GM19328 (cell line): Measurements from ENCODE around the gene SLC41A3.
"Not testable (repeated sequence)": the region's sequence is repeated elsewhere in the genome, so short reads cannot be mapped to it uniquely, and the experiment has no call there.

ENCODE experiments used
- ATAC-seq: cut with Tn5 transposase; IDR thresholded peaks from one replicate; pipeline ENCODE4 v1.9.1; 2021; ENCODE audit warnings: mild to moderate bottlenecking, moderate library complexity; ENCODE audit not compliant: unreplicated experiment

Gene SLC41A3

GRCh38 chr3:126107203-126107939, 23.4 kb upstream of the SLC41A3 start:
- no peak for ATAC-seq

GRCh38 chr3:126106336-126107202, 22.6 kb upstream of the SLC41A3 start:
- no peak for ATAC-seq

GRCh38 chr3:126105691-126106187, 21.8 kb upstream of the SLC41A3 start:
- no peak for ATAC-seq

DNA sequence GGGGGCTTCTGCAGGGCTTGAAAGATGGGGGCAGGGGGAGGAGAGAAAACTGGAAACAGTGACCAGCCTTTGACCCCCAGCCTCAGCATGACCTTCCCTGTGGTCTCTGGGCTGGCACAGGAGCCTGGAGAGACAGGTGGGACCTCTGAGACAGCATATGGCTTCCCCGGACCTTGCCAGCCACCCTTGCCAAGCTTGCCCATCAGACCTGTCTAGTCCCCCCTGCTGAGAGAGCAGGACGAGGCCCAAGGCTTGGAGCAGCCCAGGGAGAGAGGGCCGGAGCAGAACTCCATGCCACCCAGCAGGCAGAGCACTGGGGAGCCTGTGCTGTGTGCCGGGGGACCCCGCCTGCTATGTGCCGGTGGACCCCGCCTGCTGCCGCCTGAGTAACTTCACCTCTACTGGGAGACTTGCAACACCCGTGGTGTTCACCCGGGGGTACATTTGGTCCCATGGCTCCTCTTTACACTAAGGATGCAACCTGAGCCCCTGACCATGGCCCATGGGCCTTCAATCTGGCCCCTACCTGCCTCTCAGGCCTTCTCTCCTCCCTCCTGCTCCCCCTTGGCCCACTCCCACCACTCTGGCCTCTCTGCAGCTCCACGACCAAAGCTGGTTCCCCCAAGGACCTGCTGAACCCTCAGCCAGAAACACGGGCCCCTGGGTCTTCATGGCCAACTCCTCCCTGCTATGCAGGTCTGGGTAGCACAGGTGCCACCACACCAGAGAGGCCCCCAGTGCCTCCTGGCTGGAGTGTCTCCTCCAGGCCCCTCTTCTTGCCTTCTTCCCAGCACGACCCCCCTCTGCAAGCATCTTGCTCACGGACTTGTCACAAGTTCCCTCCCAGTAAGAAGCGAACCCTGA, 21.1 kb upstream of the SLC41A3 start:
- ATAC-seq = no peak

- ATAC-seq = no peak
These were observed 20.2 kb upstream of the SLC41A3 start for GRCh38 chr3:126104028-126104635.

DNA sequence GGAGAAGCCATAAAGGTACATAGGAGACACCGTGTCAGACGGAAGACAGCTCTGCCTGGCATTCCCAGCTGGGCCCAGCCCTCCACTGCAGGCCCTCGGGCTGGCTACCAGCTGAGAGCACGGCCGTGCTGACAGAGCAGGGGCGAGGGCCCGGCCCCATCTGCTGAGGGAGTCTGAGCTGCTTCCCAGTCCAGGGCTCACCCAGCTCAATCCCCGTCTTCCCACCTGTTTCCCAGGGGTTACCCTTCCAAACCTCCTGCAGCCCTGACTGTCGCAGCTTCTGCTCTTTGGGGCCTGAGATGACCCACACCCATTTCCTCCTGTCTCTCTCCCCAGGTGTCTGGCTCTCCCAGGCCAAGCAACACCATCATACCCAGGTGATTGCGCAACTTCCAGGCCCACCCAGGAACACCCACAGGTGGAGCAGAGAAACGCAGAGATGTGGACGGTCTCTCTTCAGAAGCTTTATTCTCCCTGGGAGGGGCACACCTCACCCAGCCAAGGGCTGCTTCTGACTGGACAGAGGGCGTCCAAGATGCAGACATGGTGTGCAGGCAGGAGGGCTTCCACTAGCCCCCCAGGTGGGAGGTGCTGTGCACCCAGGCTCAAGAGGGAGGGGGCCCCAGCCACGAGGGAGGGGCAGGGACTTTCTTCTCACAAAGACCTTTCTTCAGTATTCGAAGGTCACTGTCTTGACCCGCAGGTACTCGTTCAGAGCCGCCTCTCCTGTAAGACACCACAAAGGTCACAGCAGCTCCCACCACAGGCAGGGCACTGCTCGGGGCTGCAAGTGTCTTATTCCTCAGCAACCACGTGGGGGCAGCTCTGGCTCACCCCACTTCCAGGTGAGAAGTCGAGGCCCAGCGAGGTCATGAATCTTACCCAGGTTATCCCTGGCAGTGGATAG, 19.4 kb upstream of the SLC41A3 start:
- ATAC-seq = no peak

- no peak for ATAC-seq
These were observed 18.6 kb upstream of the SLC41A3 start for GRCh38 chr3:126102530-126102951.

DNA sequence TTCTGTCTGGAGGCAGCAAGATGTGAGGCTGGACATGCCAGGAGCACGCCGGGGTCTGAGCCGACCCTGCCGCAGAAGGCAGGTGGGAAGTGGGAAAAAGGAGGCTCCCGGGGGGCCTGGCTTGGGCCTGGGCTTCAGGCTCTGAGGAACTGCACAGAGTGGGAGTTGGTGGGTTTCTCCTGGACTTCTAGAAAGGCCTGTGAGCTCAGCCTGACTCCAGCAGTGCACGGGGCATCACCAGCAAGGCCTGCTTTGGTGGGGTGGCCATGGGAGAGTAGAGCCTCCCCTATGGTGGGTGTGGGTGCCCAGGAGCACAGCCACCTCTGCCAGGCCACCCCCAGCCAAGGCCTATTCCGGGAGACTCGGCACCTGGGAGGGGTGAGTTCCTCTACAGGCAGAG, 18.1 kb upstream of the SLC41A3 start:
- no peak for ATAC-seq

DNA sequence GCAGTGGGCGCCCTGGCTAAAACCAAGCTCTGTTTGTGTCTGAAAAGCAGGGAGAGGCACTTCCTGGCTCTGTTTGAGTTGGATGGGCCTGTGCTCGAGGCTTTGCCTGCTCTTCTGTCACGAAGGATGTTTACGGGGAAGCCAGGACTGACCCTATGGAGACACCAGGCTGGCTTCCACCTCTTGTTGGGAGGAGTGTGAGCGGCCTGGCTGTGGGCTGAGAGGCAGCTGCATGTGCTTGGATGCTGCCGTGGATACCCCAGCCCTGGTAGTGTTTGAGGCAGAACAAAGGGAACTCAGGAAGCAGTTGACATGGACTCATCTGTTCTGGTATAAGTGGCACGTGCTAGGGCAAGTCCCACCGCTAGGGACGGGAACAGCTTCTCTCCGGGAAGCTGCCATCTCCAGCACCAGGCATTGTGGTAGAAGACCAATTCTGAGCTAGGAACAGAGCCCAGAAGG, 17.6 kb upstream of the SLC41A3 start:
- ATAC-seq = no peak

- ATAC-seq = no peak
These were observed 16.8 kb upstream of the SLC41A3 start for GRCh38 chr3:126100634-126101301.

GRCh38 chr3:126100269-126100633, 16.3 kb upstream of the SLC41A3 start:
- ATAC-seq = no peak

- ATAC-seq = no peak
These were observed 14.5 kb upstream of the SLC41A3 start for GRCh38 chr3:126098391-126098858.

DNA sequence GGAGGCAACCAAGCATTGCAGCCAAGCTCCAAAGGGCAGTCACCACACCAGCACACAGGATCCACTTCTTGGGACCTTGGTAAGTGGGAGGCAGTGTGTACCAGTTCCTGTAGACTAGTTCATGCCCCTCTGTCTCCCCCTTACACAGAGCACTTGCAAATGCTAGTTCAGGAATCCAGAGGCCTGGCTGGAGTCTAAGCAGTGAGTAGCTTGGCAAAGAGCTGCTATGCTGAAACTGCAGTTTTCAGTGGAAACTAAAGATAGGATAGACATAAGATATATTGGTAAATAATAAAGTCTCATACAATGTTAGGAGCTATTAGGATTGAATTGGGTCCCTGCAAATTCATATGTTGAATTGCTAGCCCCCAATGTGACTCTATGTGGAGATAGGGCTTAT, 13.9 kb upstream of the SLC41A3 start:
- ATAC-seq = no peak

DNA sequence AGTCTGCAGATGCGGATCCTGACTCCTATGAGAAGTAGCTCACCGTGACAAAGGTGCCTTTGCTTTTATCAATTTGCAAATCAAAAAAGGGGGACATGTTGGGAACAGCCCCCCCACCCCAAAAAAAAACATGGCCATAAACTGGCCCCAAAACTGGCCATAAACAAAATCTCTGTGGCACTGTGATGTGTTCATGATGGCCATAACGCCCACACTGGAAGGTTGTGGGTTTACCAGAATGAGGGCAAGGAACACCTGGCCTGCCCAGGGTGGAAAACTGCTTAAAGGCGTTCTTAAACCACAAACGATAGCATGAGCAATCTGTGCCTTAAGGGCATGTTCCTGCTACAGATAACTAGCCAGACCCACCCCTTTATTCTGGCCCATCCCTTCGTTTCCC, 12.3 kb upstream of the SLC41A3 start:
- not testable (repeated sequence) for ATAC-seq

GRCh38 chr3:126092128-126092527, 8.2 kb upstream of the SLC41A3 start:
- not testable (repeated sequence) for ATAC-seq

DNA sequence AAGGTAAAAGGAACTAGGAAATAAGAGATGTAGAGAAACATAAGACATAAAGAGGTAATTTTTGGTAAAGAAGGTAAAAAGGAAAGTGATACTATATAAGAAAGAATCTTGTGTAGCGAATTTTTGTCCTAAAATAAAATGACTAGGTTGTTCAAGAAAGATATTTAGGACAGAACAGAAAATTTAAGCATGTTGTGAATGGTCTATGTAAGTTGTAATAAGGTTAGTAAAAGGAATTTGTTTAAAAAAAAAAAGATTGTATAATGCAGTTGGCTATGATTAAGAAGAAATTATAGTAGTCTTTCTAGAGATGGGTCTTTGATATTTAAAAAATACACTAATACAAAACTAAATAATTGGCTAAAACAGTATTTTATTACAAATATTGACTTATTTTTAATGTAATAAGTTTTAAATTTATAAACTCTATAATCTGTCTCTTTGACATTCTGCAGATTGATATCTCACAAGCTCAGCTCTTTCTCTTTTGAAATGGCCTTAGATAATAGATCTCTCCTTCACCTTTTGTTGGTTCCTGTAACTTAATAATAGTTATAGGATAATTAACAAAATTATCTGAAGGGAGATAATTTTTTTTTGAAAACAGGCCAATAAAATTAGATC, 3.7 kb upstream of the SLC41A3 start:
- ATAC-seq = no peak

- ATAC-seq = no peak
These were observed 1.9 kb upstream of the SLC41A3 start for GRCh38 chr3:126085841-126086240.

- no peak for ATAC-seq
These were observed 1.4 kb upstream of the SLC41A3 start for GRCh38 chr3:126085276-126085675.
